GM12891 (cell line): ENCODE data around the gene GJD2.

Experiments
- POLR2A ChIP-seq: IDR thresholded peaks from 2 replicates; pipeline ENCODE4 v1.6.1; 2011; ENCODE audit warnings: low read depth, low read length, control low read depth
- POLR2AphosphoS5 ChIP-seq: IDR thresholded peaks from 2 replicates; pipeline ENCODE4 v1.6.1; 2011; ENCODE audit warnings: low read depth, low read length, control low read depth
- POU2F2 ChIP-seq: IDR thresholded peaks from 2 replicates; pipeline ENCODE4 v1.6.1; 2011; ENCODE audit warnings: low read depth, mild to moderate bottlenecking, control low read depth, low read length, moderate library complexity
- TAF1 ChIP-seq: IDR thresholded peaks from 2 replicates; pipeline ENCODE4 v1.6.1; 2011; ENCODE audit warnings: low read depth, low read length, control low read depth

- TF ChIP-seq POLR2A (no peak), POU2F2 (no peak), TAF1 (no peak), POLR2AphosphoS5 (no peak)
Observed at GRCh38 chr15:34804113-34804512, 49.3 kb upstream of the GJD2 start.
